DND-41 (cell line): ENCODE measurements around the gene RPL36A.

Experiments
- EZH2 ChIP-seq: IDR thresholded peaks from 3 replicates; pipeline ENCODE4 v1.6.1; 2012; ENCODE audit warnings: borderline replicate concordance, low read depth, mild to moderate bottlenecking, moderate library complexity, low read length, inconsistent platforms; ENCODE audit not compliant: severe bottlenecking
- TF ChIP-seq, protein P1 (sequence below): IDR thresholded peaks from 2 replicates; pipeline ENCODE4 v1.5.1; 2012; ENCODE audit warnings: borderline replicate concordance, low read length, moderate library complexity, mild to moderate bottlenecking; ENCODE audit not compliant: poor library complexity, severe bottlenecking; ENCODE audit errors: extremely low read depth

DNA sequence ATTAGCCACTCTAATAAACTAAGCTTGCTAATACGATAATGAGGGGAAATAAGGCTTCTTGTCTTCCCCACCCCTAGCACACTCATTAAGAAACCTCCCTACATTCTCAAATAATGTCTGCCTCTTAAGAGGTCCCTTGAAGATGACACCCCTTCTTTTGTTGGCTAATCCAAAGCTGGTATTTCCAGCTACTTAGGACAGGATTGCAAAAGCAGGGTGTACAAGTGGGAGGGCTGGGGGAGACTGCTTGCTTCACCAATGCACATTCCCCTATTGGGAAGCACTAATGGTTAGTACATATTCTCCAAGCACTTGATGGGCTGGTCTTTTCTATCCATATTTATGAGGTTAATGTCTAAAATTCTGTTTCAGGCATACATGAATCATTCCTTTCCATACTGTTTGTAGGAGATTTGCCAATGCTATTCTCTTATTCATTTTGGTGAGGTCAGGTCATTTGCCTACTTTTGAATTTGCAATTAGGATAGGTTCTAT lies 25.5 kb upstream of the RPL36A start:
- no peak for TF ChIP-seq EZH2
- TF ChIP-seq, protein P1, sequence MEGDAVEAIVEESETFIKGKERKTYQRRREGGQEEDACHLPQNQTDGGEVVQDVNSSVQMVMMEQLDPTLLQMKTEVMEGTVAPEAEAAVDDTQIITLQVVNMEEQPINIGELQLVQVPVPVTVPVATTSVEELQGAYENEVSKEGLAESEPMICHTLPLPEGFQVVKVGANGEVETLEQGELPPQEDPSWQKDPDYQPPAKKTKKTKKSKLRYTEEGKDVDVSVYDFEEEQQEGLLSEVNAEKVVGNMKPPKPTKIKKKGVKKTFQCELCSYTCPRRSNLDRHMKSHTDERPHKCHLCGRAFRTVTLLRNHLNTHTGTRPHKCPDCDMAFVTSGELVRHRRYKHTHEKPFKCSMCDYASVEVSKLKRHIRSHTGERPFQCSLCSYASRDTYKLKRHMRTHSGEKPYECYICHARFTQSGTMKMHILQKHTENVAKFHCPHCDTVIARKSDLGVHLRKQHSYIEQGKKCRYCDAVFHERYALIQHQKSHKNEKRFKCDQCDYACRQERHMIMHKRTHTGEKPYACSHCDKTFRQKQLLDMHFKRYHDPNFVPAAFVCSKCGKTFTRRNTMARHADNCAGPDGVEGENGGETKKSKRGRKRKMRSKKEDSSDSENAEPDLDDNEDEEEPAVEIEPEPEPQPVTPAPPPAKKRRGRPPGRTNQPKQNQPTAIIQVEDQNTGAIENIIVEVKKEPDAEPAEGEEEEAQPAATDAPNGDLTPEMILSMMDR, result no peak
